Fibroblast of mammary gland (primary cell): ENCODE data around the gene SPINK5.

Experiments
- DNase-seq: peaks from one replicate; pipeline ENCODE4 v3.0.0-alpha.2; 2010; ENCODE audit warnings: low read depth
- H3K4me3 ChIP-seq: 2 replicates; pipeline ENCODE4 v1.5.1; 2011; ENCODE audit warnings: low read depth, mild to moderate bottlenecking, low read length, moderate library complexity; ENCODE audit not compliant: control insufficient read depth
- TF ChIP-seq, protein P1 (sequence below): conservative IDR thresholded peaks from 2 replicates; pipeline ENCODE4 v1.5.1; 2011; ENCODE audit warnings: low read depth, low read length, inconsistent platforms; ENCODE audit not compliant: control insufficient read depth, insufficient read depth

Gene SPINK5

DNA sequence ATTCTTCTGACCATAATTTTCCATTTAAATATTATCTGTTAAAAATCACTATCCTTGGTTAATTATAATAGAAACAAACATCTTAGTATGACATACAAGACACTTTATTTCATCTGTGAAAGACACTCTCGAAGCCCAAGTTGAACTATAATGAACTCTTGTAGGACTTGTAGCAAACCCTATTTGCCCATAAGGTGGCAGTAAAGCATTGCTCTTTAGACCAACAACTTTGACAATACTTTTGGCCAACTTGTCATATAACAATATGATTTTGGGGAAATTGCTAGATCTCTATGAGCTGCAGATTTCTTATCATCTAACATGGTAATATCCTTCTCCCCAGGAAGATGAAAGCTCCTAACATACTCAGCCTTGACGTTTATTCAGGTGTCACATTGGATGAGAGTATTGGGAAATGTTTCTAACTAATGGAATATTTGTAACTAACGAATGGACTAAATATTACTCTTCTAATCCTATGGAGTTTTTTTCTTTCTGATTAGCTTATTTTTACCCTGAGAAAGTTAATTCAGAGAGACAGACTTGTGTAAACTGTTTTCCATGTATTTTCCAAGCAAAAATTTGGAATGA, 115.5 kb downstream of the SPINK5 start:
- TF ChIP-seq, protein P1, sequence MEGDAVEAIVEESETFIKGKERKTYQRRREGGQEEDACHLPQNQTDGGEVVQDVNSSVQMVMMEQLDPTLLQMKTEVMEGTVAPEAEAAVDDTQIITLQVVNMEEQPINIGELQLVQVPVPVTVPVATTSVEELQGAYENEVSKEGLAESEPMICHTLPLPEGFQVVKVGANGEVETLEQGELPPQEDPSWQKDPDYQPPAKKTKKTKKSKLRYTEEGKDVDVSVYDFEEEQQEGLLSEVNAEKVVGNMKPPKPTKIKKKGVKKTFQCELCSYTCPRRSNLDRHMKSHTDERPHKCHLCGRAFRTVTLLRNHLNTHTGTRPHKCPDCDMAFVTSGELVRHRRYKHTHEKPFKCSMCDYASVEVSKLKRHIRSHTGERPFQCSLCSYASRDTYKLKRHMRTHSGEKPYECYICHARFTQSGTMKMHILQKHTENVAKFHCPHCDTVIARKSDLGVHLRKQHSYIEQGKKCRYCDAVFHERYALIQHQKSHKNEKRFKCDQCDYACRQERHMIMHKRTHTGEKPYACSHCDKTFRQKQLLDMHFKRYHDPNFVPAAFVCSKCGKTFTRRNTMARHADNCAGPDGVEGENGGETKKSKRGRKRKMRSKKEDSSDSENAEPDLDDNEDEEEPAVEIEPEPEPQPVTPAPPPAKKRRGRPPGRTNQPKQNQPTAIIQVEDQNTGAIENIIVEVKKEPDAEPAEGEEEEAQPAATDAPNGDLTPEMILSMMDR, result peak; percentile 76
- H3K4me3 ChIP-seq, result no peak overlapping the region
- DNase-seq, result peak; percentile 75

DNA sequence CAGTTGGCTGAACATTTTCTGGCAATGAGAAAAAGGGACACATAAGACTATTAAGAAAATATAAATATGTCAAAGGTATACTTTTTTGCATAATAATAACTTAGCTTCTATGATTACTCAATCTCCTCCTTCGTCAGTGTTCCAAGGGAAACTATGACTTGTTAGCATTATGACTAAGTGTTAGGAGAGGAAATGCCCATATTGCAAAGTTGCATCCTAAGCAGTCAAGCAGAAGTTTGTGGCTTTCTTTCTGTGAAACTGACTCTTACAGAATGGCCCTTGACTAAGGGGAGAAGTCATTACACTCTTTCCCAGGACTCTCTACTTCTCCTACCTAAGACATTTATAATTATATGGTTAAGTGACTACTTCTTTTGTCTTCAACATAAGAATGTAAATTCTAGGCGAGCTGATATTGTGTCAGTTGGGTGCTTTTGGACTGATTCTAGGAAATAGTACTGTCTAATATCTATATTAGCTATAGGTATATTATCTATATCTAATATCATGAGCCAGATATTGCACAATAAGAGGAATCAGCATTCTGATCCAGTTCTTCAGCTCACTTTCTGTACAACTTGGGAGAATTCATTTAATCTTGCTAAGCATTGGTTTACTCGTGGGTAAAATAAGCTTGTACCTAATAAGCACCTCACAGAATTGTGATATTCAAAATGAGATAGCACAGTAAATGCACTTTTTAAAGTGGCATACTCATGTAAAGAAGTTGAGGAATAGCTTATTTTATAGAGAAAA, 122.6 kb downstream of the SPINK5 start:
- peak; percentile 83 for DNase-seq
- H3K4me3 ChIP-seq, result no peak overlapping the region
- TF ChIP-seq, protein P1, result no peak
